Naive thymus-derived CD4-positive, alpha-beta T cell (primary cell): ENCODE measurements around the gene NTRK2. TPM values are rescaled to one million over a fixed set of nuclear protein-coding genes. Genes with fewer than 3 reads are reported as not detected.

Experiments used
- ATAC-seq: fragments of 150-1000 bp; cut with Tn5 transposase; 2 replicates; pipeline ENCODE4 v1.10.0; 2021; ENCODE audit warnings: mild to moderate bottlenecking, moderate library complexity
- CTCF ChIA-PET: fragments of 350-600 bp; sonication (Branson Sonifier 250); formaldehyde crosslinking; loops from one replicate; lab custom pipeline; 2021; ENCODE audit warnings: antibody characterized with exemption; lab: Charles Lee
- POLR2A ChIA-PET: fragments of 350-600 bp; sonication (Branson Sonifier 250); formaldehyde crosslinking; loops from one replicate; lab custom pipeline; 2021; ENCODE audit warnings: antibody characterized with exemption, inconsistent platforms; lab: Charles Lee
- DNase-seq, 9 donors: peaks; one replicate each; pipeline versions ENCODE4 v3.0.0 to v3.0.0-alpha.2; 2020 to 2022; ENCODE audit warnings: mixed read lengths in 1 of 9
- H3K27ac ChIP-seq: one replicate; pipeline ENCODE4 v1.7.0; 2013; ENCODE audit warnings: mild to moderate bottlenecking, low read depth, low read length, moderate library complexity
- H3K27me3 ChIP-seq, 2 donors: one replicate each; pipeline ENCODE4 v1.7.0; 2013; ENCODE audit warnings: low read length in 2 of 2, mild to moderate bottlenecking in 2 of 2, moderate library complexity in 2 of 2; ENCODE audit not compliant: control insufficient read depth in 2 of 2, insufficient read depth in 2 of 2
- H3K36me3 ChIP-seq, 3 experiments: 1 replicate in 2 of 3; 2 replicates in 1 of 3; pipeline ENCODE4 v1.7.0; 2013; ENCODE audit warnings: low read length in 3 of 3, mild to moderate bottlenecking in 3 of 3, moderate library complexity in 1 of 3; ENCODE audit not compliant: insufficient read depth in 3 of 3, control insufficient read depth in 2 of 3
- H3K4me1 ChIP-seq, 2 donors: one replicate each; pipeline ENCODE4 v1.7.0; 2013; ENCODE audit warnings: low read length in 2 of 2, mild to moderate bottlenecking in 2 of 2, moderate library complexity in 1 of 2; ENCODE audit not compliant: control insufficient read depth in 2 of 2, insufficient read depth in 2 of 2
- H3K4me3 ChIP-seq: 2 replicates; pipeline ENCODE4 v1.7.0; 2013; ENCODE audit warnings: mild to moderate bottlenecking, low read length
- H3K9me3 ChIP-seq, 3 experiments: 1 replicate in 2 of 3; 2 replicates in 1 of 3; pipeline ENCODE4 v1.7.0; 2013; ENCODE audit warnings: low read length in 3 of 3; ENCODE audit not compliant: control insufficient read depth in 2 of 3
- H3K27ac Mint-ChIP-seq, 9 donors: one replicate each; pipeline ENCODE4 v1.8.0; 2020 to 2022; ENCODE audit warnings: mixed read lengths in 9 of 9, mild to moderate bottlenecking in 8 of 9, moderate library complexity in 5 of 9, inconsistent platforms in 2 of 9
- H3K27me3 Mint-ChIP-seq, 5 donors: one replicate each; pipeline ENCODE4 v1.8.0; 2021 to 2022; ENCODE audit warnings: mixed read lengths in 5 of 5, mild to moderate bottlenecking in 1 of 5
- H3K36me3 Mint-ChIP-seq, 5 donors: one replicate each; pipeline ENCODE4 v1.8.0; 2020 to 2022; ENCODE audit warnings: mixed read lengths in 5 of 5, mild to moderate bottlenecking in 3 of 5, inconsistent platforms in 1 of 5
- H3K4me1 Mint-ChIP-seq, 7 donors: one replicate each; pipeline ENCODE4 v1.8.0; 2020 to 2022; ENCODE audit warnings: mixed read lengths in 7 of 7, mild to moderate bottlenecking in 3 of 7, inconsistent platforms in 1 of 7
- H3K4me3 Mint-ChIP-seq, 10 donors: one replicate each; pipeline ENCODE4 v1.8.0; 2020 to 2022; ENCODE audit warnings: mild to moderate bottlenecking in 10 of 10, mixed read lengths in 10 of 10, moderate library complexity in 6 of 10, inconsistent platforms in 2 of 10
- H3K9me3 Mint-ChIP-seq, 11 donors: one replicate each; pipeline ENCODE4 v1.8.0; 2020 to 2022; ENCODE audit warnings: mixed read lengths in 11 of 11, mild to moderate bottlenecking in 4 of 11, inconsistent platforms in 1 of 11, moderate library complexity in 1 of 11
- intact Hi-C, 2 donors: fragments of 100-400 bp; cut with micrococcal nuclease; formaldehyde crosslinking; loops; one replicate each; pipeline ENCODE4 v1.15.1; 2023
- polyA plus RNA-seq, 2 donors: library from polyadenylated mRNA; unstranded; fragments of 300-500 nt; fragmentation: Illumina TruSeq; gene quantifications; one replicate each; pipeline ENCODE4 v1.2.3, GENCODE V29; 2021
- total RNA-seq, 6 experiments: library from RNA in 5 of 6; stranded (reverse) in 5 of 6; gene quantifications; 1 replicate in 5 of 6; 2 replicates in 1 of 6; pipeline ENCODE4 v1.2.3 and lab custom pipeline; 2021 to 2026

Gene NTRK2
- total and polyA plus RNA-seq, 7 experiments from 2014 or later: 0.07 to 1.2 TPM; not detected in 5

GRCh38 chr9:84969736-84970135, 300.2 kb downstream of the NTRK2 start:
- Histone ChIP-seq H3K4me1 (no peaks in the 10 kb centered on the region), H3K36me3 (no peaks in the 10 kb centered on the region), H3K4me3 (no peak overlapping the region), H3K27me3 (no peaks in the 10 kb centered on the region), H3K27ac (no peak overlapping the region), H3K9me3 (no peaks in the 10 kb centered on the region)
- H3K4me3 Mint-ChIP-seq: no peak overlapping the region
- no peaks in the 10 kb centered on the region for H3K36me3 Mint-ChIP-seq
- ATAC-seq (no peak), DNase-seq (no peak)
- ChIA-PET POLR2A (no interaction called here), CTCF (interaction anchor here (0.6 kb wide), 1 partner anchor 1232 kb away, joined by 4 read pairs; no protein-coding TSS in a partner anchor)
- intact Hi-C loops: no loop called here
- peaks cover 0 to 4% (median 0%) of the 10 kb centered on the region in 11 donors for H3K9me3 Mint-ChIP-seq
- H3K27ac Mint-ChIP-seq: no peak overlapping the region
- H3K27me3 Mint-ChIP-seq: peaks cover 0 to 15% (median 9%) of the 10 kb centered on the region in 5 donors
- no peaks in the 10 kb centered on the region for H3K4me1 Mint-ChIP-seq

- peaks cover 0 to 4% (median 0%) of the 10 kb centered on the region in 11 donors for H3K9me3 Mint-ChIP-seq
- ChIA-PET CTCF (no interaction called here), POLR2A (no interaction called here)
Measured at GRCh38 chr9:84970432-84970831, 300.9 kb downstream of the NTRK2 start.

GRCh38 chr9:84971571-84971970, 302.0 kb downstream of the NTRK2 start:
- no peaks in the 10 kb centered on the region for H3K36me3 Mint-ChIP-seq
- POLR2A ChIA-PET: no interaction called here
- no peak for DNase-seq
- ATAC-seq: no peak
- H3K9me3 ChIP-seq: no peaks in the 10 kb centered on the region
- intact Hi-C loops: no loop called here
- no peaks in the 10 kb centered on the region for H3K4me1 Mint-ChIP-seq
- H3K27me3 Mint-ChIP-seq: peaks cover 0 to 15% (median 9%) of the 10 kb centered on the region in 5 donors
- no peak overlapping the region for H3K4me3 Mint-ChIP-seq
- CTCF ChIA-PET: no interaction called here
- H3K4me1 ChIP-seq: no peaks in the 10 kb centered on the region
- no peaks in the 10 kb centered on the region for H3K36me3 ChIP-seq
- no peak overlapping the region for H3K27ac ChIP-seq
- no peak overlapping the region for H3K27ac Mint-ChIP-seq
- no peak overlapping the region for H3K4me3 ChIP-seq
- H3K9me3 Mint-ChIP-seq: no peaks in the 10 kb centered on the region
- no peaks in the 10 kb centered on the region for H3K27me3 ChIP-seq

More at GRCh38 chr9:84970432-84970831, 300.9 kb downstream of the NTRK2 start:
- H3K36me3 Mint-ChIP-seq: no peaks in the 10 kb centered on the region
- no peak for DNase-seq
- H3K4me1 Mint-ChIP-seq: no peaks in the 10 kb centered on the region
- H3K27ac Mint-ChIP-seq: no peak overlapping the region
- no peaks in the 10 kb centered on the region for H3K9me3 ChIP-seq
- intact Hi-C loops: no loop called here
- H3K27ac ChIP-seq: no peak overlapping the region
- H3K27me3 Mint-ChIP-seq: peaks cover 0 to 15% (median 12%) of the 10 kb centered on the region in 5 donors
- no peaks in the 10 kb centered on the region for H3K4me1 ChIP-seq
- H3K36me3 ChIP-seq: no peaks in the 10 kb centered on the region
- ATAC-seq: no peak
- H3K27me3 ChIP-seq: no peaks in the 10 kb centered on the region
- H3K4me3 Mint-ChIP-seq: no peak overlapping the region
- H3K4me3 ChIP-seq: no peak overlapping the region

- intact Hi-C loops: no loop called here
- Mint-ChIP-seq H3K4me1 (no peaks in the 10 kb centered on the region), H3K4me3 (no peak overlapping the region), H3K27ac (no peak overlapping the region), H3K36me3 (no peaks in the 10 kb centered on the region), H3K27me3 (peaks cover 0 to 13% (median 5%) of the 10 kb centered on the region in 5 donors), H3K9me3 (peaks cover 0 to 6% (median 0%) of the 10 kb centered on the region in 11 donors)
- Histone ChIP-seq H3K4me3 (no peak overlapping the region), H3K27ac (no peak overlapping the region), H3K9me3 (no peaks in the 10 kb centered on the region), H3K27me3 (no peaks in the 10 kb centered on the region), H3K4me1 (no peaks in the 10 kb centered on the region), H3K36me3 (no peaks in the 10 kb centered on the region)
- ChIA-PET POLR2A (no interaction called here), CTCF (no interaction called here)
- DNase-seq: no peak
- no peak for ATAC-seq
Measured at GRCh38 chr9:84974258-84974657, 304.7 kb downstream of the NTRK2 start.

GRCh38 chr9:84974855-84975254, 305.3 kb downstream of the NTRK2 start:
- no peaks in the 10 kb centered on the region for H3K27me3 ChIP-seq
- no peak overlapping the region for H3K4me3 ChIP-seq
- H3K4me1 Mint-ChIP-seq: no peaks in the 10 kb centered on the region
- no peaks in the 10 kb centered on the region for H3K4me1 ChIP-seq
- H3K27ac ChIP-seq: no peak overlapping the region
- peaks cover 0 to 7% (median 0%) of the 10 kb centered on the region in 11 donors for H3K9me3 Mint-ChIP-seq
- no peak overlapping the region for H3K27ac Mint-ChIP-seq
- peaks cover 0 to 13% (median 5%) of the 10 kb centered on the region in 5 donors for H3K27me3 Mint-ChIP-seq
- DNase-seq (no peak), ATAC-seq (no peak)
- ChIA-PET CTCF (no interaction called here), POLR2A (interaction anchor here (0.6 kb wide), 1 partner anchor 128 kb away, joined by 3 read pairs; no protein-coding TSS in a partner anchor)
- H3K9me3 ChIP-seq: no peaks in the 10 kb centered on the region
- no peaks in the 10 kb centered on the region for H3K36me3 ChIP-seq
- H3K36me3 Mint-ChIP-seq: no peaks in the 10 kb centered on the region
- H3K4me3 Mint-ChIP-seq: no peak overlapping the region
- intact Hi-C loops: no loop called here

GRCh38 chr9:84975926-84976325, 306.4 kb downstream of the NTRK2 start:
- intact Hi-C loops: no loop called here
- no peak overlapping the region for H3K27ac Mint-ChIP-seq
- peaks cover 0 to 18% (median 5%) of the 10 kb centered on the region in 5 donors for H3K27me3 Mint-ChIP-seq
- no peak overlapping the region for H3K4me3 ChIP-seq
- no peaks in the 10 kb centered on the region for H3K9me3 ChIP-seq
- no peaks in the 10 kb centered on the region for H3K27me3 ChIP-seq
- no peaks in the 10 kb centered on the region for H3K36me3 ChIP-seq
- no peaks in the 10 kb centered on the region for H3K4me1 ChIP-seq
- H3K27ac ChIP-seq: no peak overlapping the region
- H3K4me1 Mint-ChIP-seq: no peaks in the 10 kb centered on the region
- ATAC-seq: no peak
- peaks cover 0 to 7% (median 0%) of the 10 kb centered on the region in 11 donors for H3K9me3 Mint-ChIP-seq
- DNase-seq: no peak
- H3K36me3 Mint-ChIP-seq: no peaks in the 10 kb centered on the region
- ChIA-PET POLR2A (no interaction called here), CTCF (no interaction called here)
- no peak overlapping the region for H3K4me3 Mint-ChIP-seq

- Histone ChIP-seq H3K36me3 (no peaks in the 10 kb centered on the region), H3K27ac (no peak overlapping the region), H3K27me3 (no peaks in the 10 kb centered on the region), H3K9me3 (no peaks in the 10 kb centered on the region), H3K4me3 (no peak overlapping the region), H3K4me1 (no peaks in the 10 kb centered on the region)
- no peak overlapping the region for H3K27ac Mint-ChIP-seq
- DNase-seq: no peak
- ChIA-PET CTCF (no interaction called here), POLR2A (no interaction called here)
- no peaks in the 10 kb centered on the region for H3K36me3 Mint-ChIP-seq
- H3K4me3 Mint-ChIP-seq: no peak overlapping the region
- H3K9me3 Mint-ChIP-seq: peaks cover 0 to 7% (median 0%) of the 10 kb centered on the region in 11 donors
- intact Hi-C loops: no loop called here
- H3K27me3 Mint-ChIP-seq: peaks cover 0 to 16% (median 4%) of the 10 kb centered on the region in 5 donors
- no peak for ATAC-seq
- H3K4me1 Mint-ChIP-seq: no peaks in the 10 kb centered on the region
Measured at GRCh38 chr9:84978661-84979060, 309.1 kb downstream of the NTRK2 start.
